ENCODE data around the gene ZNF219. TPM values are rescaled to one million over a fixed set of nuclear protein-coding genes. Genes with fewer than 3 reads are reported as not detected.
A peak's percentile ranks its signal among the peaks of the same experiment; 100 is the strongest.

The ZNF219 gene
- total and polyA plus RNA-seq, 2 of the 13 experiments (the other 11 are each of a cell fraction or from before 2014, with no cell fraction given) = 34.5 to 36.6 TPM

GRCh38 chr14:21070083-21070609, 28.3 kb downstream of the ZNF219 start, which contains the start of gene ARHGEF40 (continued):
- no peak for TF ChIP-seq RORA (CRISPR knock-in tag; IDR thresholded peaks at IDR 0.05)
- no peak for TF ChIP-seq ZNF407 (CRISPR knock-in tag; IDR thresholded peaks at IDR 0.05; ENCODE audit: not compliant biosample characterization)
- no peak for TF ChIP-seq ZFP1 (CRISPR knock-in tag; IDR thresholded peaks at IDR 0.05)
- 0 out of 4 replicates have a peak, but pooled peaks of 1 of the 2 experiments have one; percentile 3 for TF ChIP-seq KLF16 (CRISPR knock-in tag; IDR thresholded peaks at IDR 0.05)
- TF ChIP-seq HMG20A (CRISPR knock-in tag; IDR thresholded peaks at IDR 0.05; ENCODE audit: borderline replicate concordance) = no peak
- TF ChIP-seq ZNF788 (CRISPR knock-in tag; IDR thresholded peaks at IDR 0.05; ENCODE audit: borderline replicate concordance) = no peak
- no peak for TF ChIP-seq AKNA (CRISPR knock-in tag; IDR thresholded peaks at IDR 0.05; ENCODE audit: borderline replicate concordance)
- no peak for TF ChIP-seq ZSCAN22 (CRISPR knock-in tag; IDR thresholded peaks at IDR 0.05)
- no peak for TF ChIP-seq U2AF1 (optimal IDR thresholded peaks at IDR 0.05; ENCODE audit: low read depth, low read length)
- 0 out of 2 replicates have a peak, but pooled peaks have one; percentile 35 for TF ChIP-seq ZNF567 (CRISPR knock-in tag; IDR thresholded peaks at IDR 0.05; ENCODE audit: borderline replicate concordance)
- no peak for TF ChIP-seq PHB2 (IDR thresholded peaks at IDR 0.05; ENCODE audit: partially characterized antibody)
- TF ChIP-seq SOX5 (CRISPR knock-in tag; IDR thresholded peaks at IDR 0.05; ENCODE audit: borderline replicate concordance) = 0 out of 2 replicates have a peak, but pooled peaks have one; percentile 15
- TF ChIP-seq HOXA7 (CRISPR knock-in tag; IDR thresholded peaks at IDR 0.05) = no peak
- no peak for TF ChIP-seq MZF1 (CRISPR knock-in tag; IDR thresholded peaks at IDR 0.05; ENCODE audit: borderline replicate concordance)
- TF ChIP-seq PITX1 (CRISPR knock-in tag; IDR thresholded peaks at IDR 0.05) = no peak
- TF ChIP-seq MEF2D (CRISPR knock-in tag; IDR thresholded peaks at IDR 0.05) = no peak

Data from HepG2 (cell line).